A673 (cell line): ENCODE measurements around the gene SH3GL2. TPM values are rescaled to one million over a fixed set of nuclear protein-coding genes. Genes with fewer than 3 reads are reported as not detected.

Experiments used
- BruUV-seq: library from RNA; stranded (reverse); fragments of 400-500 nt; replicated peaks from 2 replicates; lab custom pipeline; 2021; lab: Mats Ljungman, UMichigan
- CTCF ChIA-PET: fragments of 300-600 bp; sonication (Branson Sonifier 250); formaldehyde crosslinking; loops from one replicate; lab custom pipeline; 2022; ENCODE audit warnings: antibody characterized with exemption; lab: Charles Lee
- POLR2A ChIA-PET: fragments of 300-600 bp; sonication (Branson Sonifier 250); formaldehyde crosslinking; loops from one replicate; lab custom pipeline; 2022; ENCODE audit warnings: antibody characterized with exemption; ENCODE audit not compliant: low non-redundant PET; lab: Charles Lee
- DNase-seq: peaks from one replicate; pipeline ENCODE4 v3.0.0-alpha.2; 2015; ENCODE audit warnings: low spot score
- H3K27ac ChIP-seq: fragments of 200-600 bp; sonication (generic); 2 replicates; pipeline ENCODE4 v1.5.1; 2016; ENCODE audit warnings: mixed run types, low read depth, mild to moderate bottlenecking, mixed read lengths, antibody characterized with exemption, low read length; ENCODE audit not compliant: poor library complexity, severe bottlenecking
- H3K27me3 ChIP-seq: fragments of 200-600 bp; sonication (generic); replicated peaks from 2 replicates; pipeline ENCODE4 v1.6.1; 2017; ENCODE audit warnings: mixed run types, low read depth, mild to moderate bottlenecking, mixed read lengths, antibody characterized with exemption, low read length; ENCODE audit not compliant: insufficient read depth, poor library complexity
- H3K36me3 ChIP-seq: fragments of 200-600 bp; sonication (generic); 2 replicates; pipeline ENCODE4 v1.6.1; 2016; ENCODE audit warnings: mixed run types, mild to moderate bottlenecking, mixed read lengths, antibody characterized with exemption, low read length; ENCODE audit not compliant: insufficient read depth, poor library complexity, severe bottlenecking
- H3K4me1 ChIP-seq: fragments of 200-600 bp; sonication (generic); 2 replicates; pipeline ENCODE4 v1.6.1; 2017; ENCODE audit warnings: mixed run types, mild to moderate bottlenecking, mixed read lengths, antibody characterized with exemption, low read length; ENCODE audit not compliant: insufficient read depth, poor library complexity, severe bottlenecking
- H3K4me3 ChIP-seq: fragments of 200-600 bp; sonication (generic); 2 replicates; pipeline ENCODE4 v1.5.1; 2016; ENCODE audit warnings: low read depth, mixed run types, mild to moderate bottlenecking, mixed read lengths, low read length; ENCODE audit not compliant: poor library complexity, severe bottlenecking
- H3K9me3 ChIP-seq: fragments of 200-600 bp; sonication (generic); 2 replicates; pipeline ENCODE4 v1.6.1; 2016; ENCODE audit warnings: mixed run types, low read depth, mild to moderate bottlenecking, mixed read lengths, antibody characterized with exemption, low read length; ENCODE audit not compliant: poor library complexity, severe bottlenecking
- EZH2 ChIP-seq: fragments of 200-600 bp; sonication (generic); IDR thresholded peaks from 2 replicates; pipeline ENCODE4 v1.6.1; 2017; ENCODE audit warnings: borderline replicate concordance, low read depth, mild to moderate bottlenecking, mixed read lengths, antibody characterized with exemption, low read length; ENCODE audit not compliant: poor library complexity, severe bottlenecking
- intact Hi-C: fragments of 100-400 bp; cut with micrococcal nuclease; formaldehyde crosslinking; loops from one replicate; pipeline ENCODE4 v1.10.0; 2022; ENCODE audit not compliant: unreplicated experiment
- total RNA-seq: library from RNA; stranded (reverse); gene quantifications from 2 replicates; pipeline ENCODE4 v1.2.3, GENCODE V29; 2021
- TF ChIP-seq, protein P1 (sequence below): fragments of 300-800, 200-600 bp; sonication (generic); conservative IDR thresholded peaks from 2 replicates; pipeline ENCODE4 v1.5.1; 2017; ENCODE audit warnings: low read depth, mild to moderate bottlenecking, antibody characterized with exemption, low read length, moderate library complexity, mixed read lengths

SH3GL2 gene
- total RNA-seq, 1 experiment from 2014 or later, result not detected

DNA sequence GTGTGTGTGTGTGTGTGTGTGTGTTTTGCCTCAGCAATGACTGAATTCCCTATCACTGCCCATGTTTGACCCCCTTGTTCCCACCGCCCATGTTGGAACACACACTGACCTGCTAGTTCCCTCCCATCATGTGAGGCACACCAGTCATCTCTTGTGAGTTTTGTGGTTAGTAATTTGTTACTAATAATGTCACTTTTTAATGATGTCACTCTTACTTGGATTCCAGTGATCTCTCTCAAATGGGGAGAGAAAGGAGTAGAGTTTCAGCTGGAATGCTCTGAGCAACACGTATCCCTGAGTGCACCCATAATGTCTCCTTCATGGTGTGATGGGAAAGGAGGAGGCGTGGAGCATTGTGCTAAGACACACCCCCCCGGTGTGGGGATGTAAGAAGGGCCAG lies 172.6 kb downstream of the SH3GL2 start:
- H3K4me1 ChIP-seq, result no peaks in the 10 kb centered on the region
- H3K27ac ChIP-seq, result no peak overlapping the region
- TF ChIP-seq, protein P1, sequence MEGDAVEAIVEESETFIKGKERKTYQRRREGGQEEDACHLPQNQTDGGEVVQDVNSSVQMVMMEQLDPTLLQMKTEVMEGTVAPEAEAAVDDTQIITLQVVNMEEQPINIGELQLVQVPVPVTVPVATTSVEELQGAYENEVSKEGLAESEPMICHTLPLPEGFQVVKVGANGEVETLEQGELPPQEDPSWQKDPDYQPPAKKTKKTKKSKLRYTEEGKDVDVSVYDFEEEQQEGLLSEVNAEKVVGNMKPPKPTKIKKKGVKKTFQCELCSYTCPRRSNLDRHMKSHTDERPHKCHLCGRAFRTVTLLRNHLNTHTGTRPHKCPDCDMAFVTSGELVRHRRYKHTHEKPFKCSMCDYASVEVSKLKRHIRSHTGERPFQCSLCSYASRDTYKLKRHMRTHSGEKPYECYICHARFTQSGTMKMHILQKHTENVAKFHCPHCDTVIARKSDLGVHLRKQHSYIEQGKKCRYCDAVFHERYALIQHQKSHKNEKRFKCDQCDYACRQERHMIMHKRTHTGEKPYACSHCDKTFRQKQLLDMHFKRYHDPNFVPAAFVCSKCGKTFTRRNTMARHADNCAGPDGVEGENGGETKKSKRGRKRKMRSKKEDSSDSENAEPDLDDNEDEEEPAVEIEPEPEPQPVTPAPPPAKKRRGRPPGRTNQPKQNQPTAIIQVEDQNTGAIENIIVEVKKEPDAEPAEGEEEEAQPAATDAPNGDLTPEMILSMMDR, result no peak
- TF ChIP-seq EZH2, result no peak
- H3K36me3 ChIP-seq, result no peaks in the 10 kb centered on the region
- ChIA-PET CTCF (no interaction called here), POLR2A (no interaction called here)
- H3K4me3 ChIP-seq, result no peak overlapping the region
- H3K27me3 ChIP-seq, result no peaks in the 10 kb centered on the region
- intact Hi-C loops, result no loop called here
- DNase-seq, result no peak
- no peaks in the 10 kb centered on the region for H3K9me3 ChIP-seq
- BruUV-seq, result no TSS peak

DNA sequence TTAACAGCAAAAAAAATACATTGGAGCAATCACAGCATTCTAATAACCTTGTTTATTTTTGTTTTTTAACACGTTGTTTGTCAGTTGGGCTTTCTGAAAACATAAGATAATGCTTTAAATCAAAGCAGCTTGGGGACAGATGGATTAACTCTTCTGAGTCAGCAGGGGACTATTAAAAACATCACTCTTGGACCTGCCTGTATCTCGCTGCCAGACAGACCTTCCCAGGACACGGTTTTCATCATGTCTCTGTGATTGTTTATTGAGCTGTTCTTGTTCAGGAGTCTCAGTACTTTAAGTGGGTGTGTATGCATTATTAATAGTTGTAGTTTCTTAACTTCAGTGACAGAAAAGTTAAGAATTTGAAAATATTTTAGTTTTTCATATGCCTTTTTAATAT lies 173.2 kb downstream of the SH3GL2 start:
- H3K4me3 ChIP-seq, result no peak overlapping the region
- ChIA-PET POLR2A (no interaction called here), CTCF (no interaction called here)
- BruUV-seq, result no TSS peak
- no peak for TF ChIP-seq EZH2
- TF ChIP-seq, protein P1, result no peak
- H3K27me3 ChIP-seq, result no peaks in the 10 kb centered on the region
- no peaks in the 10 kb centered on the region for H3K36me3 ChIP-seq
- no peaks in the 10 kb centered on the region for H3K9me3 ChIP-seq
- no peak for DNase-seq
- no peaks in the 10 kb centered on the region for H3K4me1 ChIP-seq
- intact Hi-C loops, result no loop called here
- H3K27ac ChIP-seq, result no peak overlapping the region

DNA sequence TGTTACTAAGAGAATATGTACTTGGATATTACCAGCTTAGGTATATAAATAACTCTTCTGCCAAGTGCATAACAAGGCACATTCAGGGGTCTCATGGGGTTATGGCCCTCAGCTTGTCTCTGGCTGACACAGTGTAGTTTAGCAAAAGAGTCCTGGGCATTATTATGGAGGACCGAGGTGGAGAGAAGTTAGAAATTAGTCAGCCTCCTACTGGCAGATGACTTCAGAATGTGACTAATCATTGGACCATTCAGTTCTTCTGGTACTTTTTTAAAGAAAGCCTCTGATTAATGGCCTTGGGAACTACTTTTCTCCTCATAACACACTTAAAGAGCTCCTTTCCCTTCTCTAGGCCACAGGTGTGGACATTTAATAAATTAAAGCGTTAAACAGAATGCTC lies 178.9 kb downstream of the SH3GL2 start:
- ChIA-PET CTCF (no interaction called here), POLR2A (no interaction called here)
- TF ChIP-seq EZH2, result no peak
- TF ChIP-seq, protein P1, result no peak
- BruUV-seq, result no TSS peak
- H3K4me3 ChIP-seq, result no peak overlapping the region
- no peaks in the 10 kb centered on the region for H3K9me3 ChIP-seq
- no peaks in the 10 kb centered on the region for H3K4me1 ChIP-seq
- no peak for DNase-seq
- intact Hi-C loops, result no loop called here
- H3K27ac ChIP-seq, result no peak overlapping the region
- no peaks in the 10 kb centered on the region for H3K36me3 ChIP-seq
- H3K27me3 ChIP-seq, result no peaks in the 10 kb centered on the region
